ES-I3 (cell line): ENCODE data around the gene SLC17A9.
A peak's percentile ranks its signal among the peaks of the same experiment; 100 is the strongest.

Source experiments
- H3K36me3 ChIP-seq: 2 replicates; pipeline ENCODE4 v1.6.1; 2013; ENCODE audit warnings: mild to moderate bottlenecking, low read length, control low read depth, moderate library complexity; ENCODE audit not compliant: insufficient read depth
- H3K4me1 ChIP-seq: 2 replicates; pipeline ENCODE4 v1.6.1; 2013; ENCODE audit warnings: mild to moderate bottlenecking, control low read depth, low read length; ENCODE audit not compliant: insufficient read depth
- H3K9ac ChIP-seq: 2 replicates; pipeline ENCODE4 v1.6.1; 2013; ENCODE audit warnings: low read depth, mild to moderate bottlenecking, low read length, moderate library complexity
- H3K9me3 ChIP-seq: 2 replicates; pipeline ENCODE4 v1.6.1; 2013; ENCODE audit warnings: mild to moderate bottlenecking, low read length, moderate library complexity; ENCODE audit not compliant: control insufficient read depth, insufficient read depth

The SLC17A9 gene

GRCh38 chr20:62970307-62971210 is 18.1 kb downstream of the SLC17A9 start:
- H3K4me1 ChIP-seq: peaks cover 12% of the 10 kb centered on the region
- H3K9me3 ChIP-seq: no peaks in the 10 kb centered on the region
- no peaks in the 10 kb centered on the region for H3K36me3 ChIP-seq
- H3K9ac ChIP-seq: no peak overlapping the region

GRCh38 chr20:62971211-62971949 is 18.9 kb downstream of the SLC17A9 start:
- Histone ChIP-seq H3K9me3 (no peaks in the 10 kb centered on the region), H3K4me1 (peaks cover 15% of the 10 kb centered on the region), H3K9ac (no peak overlapping the region), H3K36me3 (no peaks in the 10 kb centered on the region)

DNA sequence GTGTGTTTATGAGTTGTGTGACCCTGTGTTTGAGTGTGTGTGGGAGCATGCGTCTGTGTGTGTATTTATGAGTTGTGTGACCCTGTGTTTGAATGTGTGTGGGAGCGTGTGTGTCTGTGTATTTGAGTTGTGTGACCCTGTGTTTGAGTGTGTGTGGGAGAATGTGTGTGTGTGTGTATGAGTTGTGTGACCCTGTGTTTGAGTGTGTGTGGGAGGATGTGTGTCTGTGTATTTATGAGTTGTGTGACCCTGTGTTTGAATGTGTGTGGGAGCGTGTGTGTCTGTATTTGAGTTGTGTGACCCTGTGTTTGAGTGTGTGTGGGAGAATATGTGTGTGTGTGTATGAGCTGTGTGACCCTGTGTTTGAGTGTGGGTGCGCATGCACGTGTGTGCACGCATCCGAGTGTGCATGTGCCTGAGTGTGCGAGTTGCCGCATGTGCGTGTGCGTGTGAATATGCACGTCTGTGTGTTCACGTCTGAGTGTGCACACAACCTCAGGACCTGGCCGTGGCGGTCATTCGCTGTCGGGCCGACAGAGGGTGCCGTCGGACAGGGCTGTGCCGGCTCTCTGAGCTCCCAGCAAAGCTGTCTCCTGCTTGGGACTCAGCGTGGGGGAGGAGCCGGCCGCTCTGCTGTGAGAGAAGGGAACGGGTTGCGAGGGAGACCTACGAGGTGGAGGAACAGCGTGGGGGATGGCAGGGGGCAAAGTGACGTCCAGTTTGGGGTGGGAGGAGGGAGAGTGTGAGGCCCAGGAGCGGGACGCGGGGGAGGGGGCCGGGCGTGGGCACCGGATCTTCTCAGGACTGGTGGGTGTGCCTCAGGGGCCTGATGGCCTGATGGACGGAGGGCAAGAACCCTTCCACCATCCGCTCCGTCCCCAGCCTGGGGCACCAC is 19.7 kb downstream of the SLC17A9 start:
- Histone ChIP-seq H3K9me3 (no peaks in the 10 kb centered on the region), H3K4me1 (peaks cover 15% of the 10 kb centered on the region), H3K36me3 (no peaks in the 10 kb centered on the region), H3K9ac (peak overlapping the region; percentile 43; the same call in 1 of the 2 replicates)

DNA sequence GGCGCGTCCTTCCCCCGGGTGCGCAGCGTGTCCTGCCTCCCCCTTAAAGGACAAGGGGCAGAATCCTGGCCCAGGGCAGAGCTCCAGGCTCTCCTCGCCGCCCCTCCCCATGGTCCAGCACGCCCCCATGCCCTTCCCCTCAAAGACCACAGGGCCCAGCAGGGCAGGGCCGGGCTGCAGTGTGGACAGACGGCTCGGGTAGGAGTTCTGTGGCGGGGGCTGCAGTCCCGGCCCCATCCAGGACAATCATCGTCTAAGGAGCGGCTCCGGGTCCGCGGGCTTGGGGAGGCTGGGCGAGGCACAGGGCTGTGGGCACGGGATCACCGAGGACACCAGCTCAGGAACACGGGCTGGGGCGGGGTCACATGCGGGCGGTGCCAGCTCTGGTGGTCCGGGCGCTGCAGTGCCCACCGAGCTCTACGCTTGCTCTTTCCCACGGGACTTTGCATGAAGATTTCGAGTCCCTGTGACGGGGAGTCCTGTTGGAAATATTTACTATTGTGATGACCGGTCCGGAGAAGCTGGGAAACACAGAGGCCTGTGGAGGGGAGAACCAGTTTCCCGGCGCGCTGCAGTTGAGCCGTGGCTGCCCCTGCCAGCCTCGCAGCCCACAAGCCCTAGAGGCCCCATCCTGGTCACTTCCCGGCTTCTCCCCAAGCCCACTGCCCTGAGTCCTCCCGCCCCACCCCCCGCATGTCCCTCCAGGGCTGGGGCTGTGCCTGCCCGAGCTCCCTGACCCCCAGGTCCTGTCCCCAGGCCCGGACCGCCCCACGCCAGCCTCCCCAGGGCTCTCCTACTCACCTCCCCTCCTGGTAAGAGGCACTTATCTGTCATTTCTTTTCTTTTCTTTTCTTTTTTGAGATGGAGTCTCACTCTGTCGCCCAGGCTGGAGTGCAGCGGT is 20.6 kb downstream of the SLC17A9 start:
- Histone ChIP-seq H3K9me3 (no peaks in the 10 kb centered on the region), H3K4me1 (peaks cover 15% of the 10 kb centered on the region), H3K36me3 (no peaks in the 10 kb centered on the region), H3K9ac (peak overlapping the region; percentile 43)

DNA sequence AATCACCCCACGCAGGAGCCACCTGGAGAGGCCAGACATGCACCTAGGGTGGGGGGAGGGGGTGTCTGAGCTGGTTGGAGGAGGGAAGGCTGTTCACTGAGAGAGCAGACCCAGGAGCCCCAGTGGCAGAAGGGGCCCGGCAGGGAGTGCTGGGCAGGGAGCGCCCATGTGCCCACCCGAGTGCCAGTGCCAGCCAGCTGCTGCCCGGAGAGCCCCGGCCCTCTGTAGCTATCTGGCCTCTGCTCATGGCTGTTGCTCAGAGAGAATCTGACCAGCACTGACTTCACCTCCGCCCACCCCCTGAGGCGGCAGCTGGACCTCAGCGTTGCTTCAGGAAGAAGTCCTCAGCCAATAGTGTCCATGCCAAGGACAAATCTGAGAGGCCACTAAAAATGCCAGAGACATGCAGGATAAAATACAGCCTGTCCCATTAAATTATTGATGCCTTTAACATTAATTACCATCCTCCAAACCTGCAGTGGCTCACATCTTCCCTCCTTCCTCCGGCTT is 22.8 kb downstream of the SLC17A9 start:
- Histone ChIP-seq H3K4me1 (peaks cover 23% of the 10 kb centered on the region), H3K36me3 (no peaks in the 10 kb centered on the region), H3K9ac (no peak overlapping the region), H3K9me3 (no peaks in the 10 kb centered on the region)

DNA sequence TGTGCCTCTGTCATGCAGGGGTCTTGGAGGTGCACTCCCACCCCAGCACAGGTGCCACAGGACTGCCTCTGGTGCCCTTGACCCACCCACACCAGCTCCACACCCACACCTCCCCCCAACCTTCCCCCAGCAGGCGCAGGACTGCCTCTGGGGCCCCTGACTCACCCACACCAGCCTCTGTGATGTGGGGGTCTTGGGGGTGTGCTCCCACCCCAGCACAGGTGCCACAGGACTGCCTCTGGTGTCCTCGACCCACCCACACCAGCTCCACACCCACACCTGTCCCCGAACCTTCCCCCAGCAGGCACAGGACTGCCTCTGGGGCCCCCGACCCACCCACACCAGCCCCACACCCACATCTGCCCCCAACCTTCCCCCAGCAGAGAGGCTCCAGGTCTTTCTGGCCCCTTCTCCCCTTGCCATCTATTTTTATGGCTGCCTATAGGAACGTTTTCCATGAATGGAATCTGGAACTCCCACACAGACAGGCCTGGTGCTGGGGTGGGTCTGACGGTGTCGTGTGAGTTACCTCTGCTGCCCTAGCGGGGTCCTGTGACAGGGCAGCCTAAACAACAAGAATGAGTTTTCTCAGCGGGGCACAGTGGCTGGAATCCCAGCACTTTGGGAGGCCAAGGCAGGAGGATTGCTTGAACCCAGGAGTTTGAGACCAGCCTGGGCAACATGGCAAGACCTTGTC is 23.5 kb downstream of the SLC17A9 start:
- no peaks in the 10 kb centered on the region for H3K9me3 ChIP-seq
- H3K36me3 ChIP-seq: no peaks in the 10 kb centered on the region
- H3K4me1 ChIP-seq: peaks cover 23% of the 10 kb centered on the region

GRCh38 chr20:62976886-62977285 is 24.4 kb downstream of the SLC17A9 start:
- Histone ChIP-seq H3K9me3 (no peaks in the 10 kb centered on the region), H3K36me3 (no peaks in the 10 kb centered on the region), H3K4me1 (peaks cover 23% of the 10 kb centered on the region), H3K9ac (no peak overlapping the region)

More for the DNA sequence above, 23.5 kb downstream of the SLC17A9 start:
- no peak overlapping the region for H3K9ac ChIP-seq

- Histone ChIP-seq H3K4me1 (peaks cover 31% of the 10 kb centered on the region), H3K36me3 (no peaks in the 10 kb centered on the region), H3K9ac (no peak overlapping the region), H3K9me3 (no peaks in the 10 kb centered on the region)
These were observed 25.4 kb downstream of the SLC17A9 start for GRCh38 chr20:62977613-62978560.

GRCh38 chr20:62978561-62978943 is 26.0 kb downstream of the SLC17A9 start:
- Histone ChIP-seq H3K9me3 (no peaks in the 10 kb centered on the region), H3K4me1 (peaks cover 31% of the 10 kb centered on the region), H3K9ac (no peak overlapping the region), H3K36me3 (no peaks in the 10 kb centered on the region)

DNA sequence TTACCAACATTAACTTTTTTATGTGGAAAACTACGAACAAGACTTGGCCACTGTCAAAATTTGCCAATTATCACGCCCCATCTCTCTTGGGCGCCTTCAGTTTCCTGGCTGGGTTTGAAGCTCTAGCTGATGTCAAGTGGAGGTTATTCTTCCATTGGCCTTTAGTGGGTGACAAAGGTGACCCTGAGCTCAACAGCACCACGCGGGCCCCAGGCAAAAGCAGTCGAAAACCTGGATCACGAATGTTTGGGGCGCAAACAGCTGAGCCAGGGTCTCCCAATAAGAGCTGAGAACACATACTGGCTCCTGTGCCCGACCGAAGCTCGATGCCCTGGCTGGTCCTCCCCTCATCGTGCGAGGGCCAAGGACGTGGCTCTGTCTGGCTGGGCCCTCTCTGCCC is 26.8 kb downstream of the SLC17A9 start:
- H3K4me1 ChIP-seq: peaks cover 31% of the 10 kb centered on the region
- H3K36me3 ChIP-seq: no peaks in the 10 kb centered on the region
- H3K9ac ChIP-seq: no peak overlapping the region
- H3K9me3 ChIP-seq: no peaks in the 10 kb centered on the region

GRCh38 chr20:62979876-62980373 is 27.4 kb downstream of the SLC17A9 start:
- peaks cover 26% of the 10 kb centered on the region for H3K4me1 ChIP-seq
- H3K36me3 ChIP-seq: no peaks in the 10 kb centered on the region
- no peaks in the 10 kb centered on the region for H3K9me3 ChIP-seq
- no peak overlapping the region for H3K9ac ChIP-seq
